NOMO-1 treated with DMSO at 0.1 percent for 48 hours (cell line): ENCODE data around the gene CLASP1.

Experiments
- DNase-seq: peaks from one replicate; lab custom pipeline; 2025; ENCODE audit not compliant: unreplicated experiment; lab: John Stamatoyannopoulos, UW

The CLASP1 gene

GRCh38 chr2:121295911-121296650 is 353.2 kb downstream of the CLASP1 start:
- no peak for DNase-seq

DNA sequence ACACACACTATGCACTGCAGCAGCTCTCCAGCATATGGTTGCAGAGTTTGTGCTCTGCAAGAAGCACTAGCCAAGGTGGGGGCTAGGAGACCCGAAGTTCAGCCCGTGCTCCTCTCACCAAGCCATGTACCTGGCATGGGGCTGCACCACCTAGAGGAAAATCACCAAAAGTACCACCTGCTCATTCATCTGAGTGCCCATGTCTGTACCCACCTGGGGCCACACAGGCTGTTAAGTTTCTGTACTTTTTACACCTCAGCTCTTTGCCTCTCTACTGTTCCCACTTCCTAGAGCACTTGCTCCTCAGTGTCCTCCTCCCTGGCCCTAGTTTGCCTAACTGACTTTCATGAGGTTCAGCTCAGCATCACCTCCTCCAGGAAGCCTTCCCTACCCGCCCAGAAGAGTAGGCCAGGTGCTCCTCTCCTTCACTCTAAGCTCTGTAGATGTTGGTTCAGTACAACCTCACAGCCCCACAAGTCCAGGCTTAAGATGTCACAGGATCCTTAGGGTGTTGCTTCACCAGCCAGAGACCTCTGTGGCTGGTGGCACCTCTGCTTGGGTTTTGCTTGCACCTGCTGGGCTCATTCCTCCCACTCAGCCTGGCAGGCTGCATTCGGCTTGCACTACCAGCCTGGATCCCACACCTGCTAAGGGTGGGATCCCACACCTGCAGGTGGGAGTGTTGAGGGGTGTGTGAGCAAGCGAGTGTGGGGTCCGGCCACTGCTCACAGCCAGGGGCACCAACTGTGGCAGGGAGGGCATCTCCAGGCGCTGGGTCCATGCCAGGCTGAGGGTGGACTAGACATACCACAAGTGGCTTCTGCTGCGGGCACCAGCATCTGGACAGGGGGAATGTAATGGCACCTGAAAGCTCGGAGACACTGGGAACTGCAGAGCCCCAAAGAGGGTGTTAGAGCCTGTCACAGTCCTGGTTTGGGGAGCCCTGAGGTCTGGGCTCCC is 354.1 kb downstream of the CLASP1 start:
- DNase-seq = no peak

DNA sequence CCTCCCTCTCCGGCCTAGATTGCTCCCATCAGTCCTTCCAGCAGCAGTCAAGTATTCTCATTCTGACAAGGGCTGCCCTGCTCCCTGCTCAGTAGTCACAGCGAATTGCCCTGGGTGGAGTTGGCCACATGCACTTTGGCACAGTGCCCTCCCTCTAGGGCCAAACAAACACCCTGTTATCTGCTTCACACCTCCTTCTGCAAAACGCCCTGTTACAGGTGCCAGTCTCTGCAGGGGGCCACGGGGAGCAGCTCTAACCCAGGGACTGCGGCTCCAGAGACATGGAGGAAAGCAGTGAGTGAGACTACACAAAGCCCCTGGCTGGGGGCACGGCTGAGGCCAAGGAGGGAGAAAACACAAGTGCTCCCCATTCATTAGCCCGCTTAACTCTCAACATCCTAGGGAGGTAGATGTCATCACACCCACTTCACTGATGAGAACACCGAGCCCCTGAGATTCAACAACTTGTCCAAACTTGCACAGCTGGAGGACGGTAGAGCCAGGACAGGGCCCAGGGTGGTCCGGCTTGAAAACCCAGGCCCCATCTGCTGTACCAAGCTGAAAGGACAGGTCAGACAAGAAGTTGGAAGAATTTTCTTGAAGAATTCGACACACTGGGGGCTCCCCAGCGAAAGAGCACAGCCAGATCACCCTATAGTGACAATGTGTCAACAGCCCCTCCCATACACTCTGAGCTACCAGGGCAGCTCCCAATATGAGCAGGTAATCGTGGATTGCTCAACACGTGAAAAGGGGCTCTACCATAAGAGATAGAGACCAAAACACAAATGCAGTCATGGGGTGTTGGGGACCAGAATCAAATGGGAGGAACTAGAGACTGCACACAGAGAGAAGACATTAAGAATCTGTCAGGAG is 355.6 kb downstream of the CLASP1 start:
- no peak for DNase-seq

GRCh38 chr2:121291251-121291580 is 358.0 kb downstream of the CLASP1 start:
- DNase-seq = no peak

- no peak for DNase-seq
Measured at GRCh38 chr2:121289271-121289670, 360.0 kb downstream of the CLASP1 start.

DNA sequence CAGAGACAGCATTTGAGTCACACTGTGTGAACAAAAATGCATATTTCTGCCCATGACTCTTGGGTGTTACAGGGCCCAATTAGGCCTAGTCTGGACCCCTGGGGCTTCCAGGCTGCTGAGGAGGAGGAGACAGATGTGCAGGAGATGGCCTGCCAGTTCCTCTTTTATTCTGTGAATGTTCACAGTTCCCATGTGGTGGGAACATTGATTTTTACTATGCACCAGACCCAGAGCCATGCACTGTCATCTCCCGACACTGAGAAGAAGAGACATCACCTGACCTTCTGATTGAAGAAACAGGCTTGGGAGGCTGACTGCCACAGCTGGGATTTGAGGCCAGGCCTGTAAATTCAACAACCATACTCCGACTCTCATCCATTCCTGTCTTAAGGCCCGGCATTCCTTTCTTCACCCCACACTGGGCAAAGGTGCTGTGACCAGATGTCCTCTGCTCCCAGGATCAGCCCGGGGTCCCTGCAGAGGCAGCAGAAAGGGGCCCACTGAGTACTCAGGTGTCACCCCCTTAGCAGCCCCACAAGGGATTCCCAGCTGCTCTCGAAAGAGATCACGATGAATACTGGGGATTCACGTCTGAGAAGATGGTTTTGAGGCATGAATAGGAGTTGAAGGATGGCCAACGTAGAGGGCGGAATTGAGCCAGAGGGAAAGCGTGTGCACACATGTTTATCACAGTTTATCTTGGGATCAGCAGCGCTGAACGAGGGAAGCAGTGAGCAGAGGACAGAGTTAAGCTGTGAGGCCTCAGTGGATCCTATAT is 360.6 kb downstream of the CLASP1 start:
- peak; percentile 52 for DNase-seq

DNA sequence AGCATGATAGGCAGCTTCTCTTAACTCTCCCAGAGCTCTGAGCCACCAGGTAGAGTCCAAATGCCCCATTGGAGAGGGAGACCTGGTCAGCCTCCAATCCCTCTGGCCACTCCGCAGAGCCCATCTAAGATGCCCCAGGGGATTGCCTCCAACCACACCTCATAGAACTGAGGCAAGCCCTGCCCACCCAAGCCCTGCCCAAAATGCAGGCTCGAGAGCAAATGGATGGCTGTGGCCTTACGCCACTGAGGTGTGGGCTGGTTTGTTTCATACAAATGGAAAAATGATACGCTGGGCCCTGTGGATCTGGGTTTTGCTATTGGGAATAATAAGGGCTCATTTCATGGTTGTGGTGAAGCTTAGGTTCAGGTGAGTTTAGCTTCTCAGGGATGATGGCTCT is 361.3 kb downstream of the CLASP1 start:
- DNase-seq = no peak
